GM19193 (cell line): ENCODE results near the gene NFASC.

Source experiments
- POLR2A ChIP-seq: IDR thresholded peaks from 4 replicates; pipeline ENCODE4 v1.6.1; 2011; ENCODE audit not compliant: insufficient read depth, insufficient read length; ENCODE audit errors: extremely low read depth

NFASC gene

DNA sequence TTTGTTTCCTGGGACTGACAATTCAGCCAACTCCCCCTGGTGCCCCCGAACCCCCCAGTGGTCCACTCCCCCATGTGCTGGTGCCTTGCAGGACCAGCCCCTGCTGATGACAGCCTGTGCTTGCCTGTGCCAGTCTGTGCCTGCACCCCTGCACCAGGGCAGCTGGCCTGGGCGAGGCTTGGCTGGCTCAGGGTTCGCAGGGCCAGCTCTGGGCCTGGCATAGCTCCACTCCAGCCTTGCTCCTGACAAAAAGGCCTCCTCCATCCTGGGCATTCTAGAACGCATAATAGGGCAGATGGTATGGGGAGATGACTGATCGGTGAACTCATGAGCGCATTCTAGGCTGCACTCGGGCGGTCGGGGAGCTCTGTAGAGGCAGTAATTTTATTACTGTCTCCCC, 177.7 kb downstream of the NFASC start:
- TF ChIP-seq POLR2A: no peak

DNA sequence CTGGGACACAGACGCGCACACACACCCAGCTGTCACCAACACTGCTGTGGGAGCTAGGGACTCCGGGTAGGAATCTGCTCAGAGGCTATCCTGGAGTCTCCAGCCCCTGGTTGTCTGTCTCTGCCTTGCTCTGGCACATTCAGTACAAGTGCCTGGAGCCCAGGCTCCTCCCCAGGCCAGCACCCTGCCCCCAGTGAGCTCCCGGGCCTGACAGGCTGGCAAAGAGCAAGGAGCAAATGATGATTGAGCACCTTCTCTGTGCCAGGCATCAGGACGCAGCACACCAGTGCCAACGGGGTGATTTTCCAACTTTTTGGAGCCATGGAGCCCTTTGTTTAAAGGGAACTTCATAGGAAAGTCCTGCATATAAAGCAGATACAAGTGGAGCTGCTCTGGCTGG, 178.8 kb downstream of the NFASC start:
- no peak for TF ChIP-seq POLR2A

DNA sequence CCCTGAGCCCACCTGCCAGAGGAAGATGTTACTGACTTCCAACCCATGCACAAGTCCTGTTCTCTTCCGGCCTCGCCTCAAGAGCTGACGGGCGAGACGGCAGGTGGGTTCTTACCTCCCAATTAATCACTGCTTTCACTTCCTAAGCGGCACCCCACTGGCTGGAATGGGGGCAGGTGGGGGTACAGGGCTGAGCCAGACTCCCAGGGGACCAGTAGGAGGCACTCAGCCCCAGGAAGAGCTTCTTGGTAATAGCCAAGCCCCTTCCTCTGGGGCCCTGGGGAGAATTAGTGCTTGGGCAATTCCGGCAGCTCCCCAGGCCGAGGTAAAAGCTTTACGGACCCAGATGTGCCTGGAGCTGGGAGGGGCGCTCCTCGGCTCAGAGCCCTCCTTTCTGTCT, 182.0 kb downstream of the NFASC start:
- no peak for TF ChIP-seq POLR2A

DNA sequence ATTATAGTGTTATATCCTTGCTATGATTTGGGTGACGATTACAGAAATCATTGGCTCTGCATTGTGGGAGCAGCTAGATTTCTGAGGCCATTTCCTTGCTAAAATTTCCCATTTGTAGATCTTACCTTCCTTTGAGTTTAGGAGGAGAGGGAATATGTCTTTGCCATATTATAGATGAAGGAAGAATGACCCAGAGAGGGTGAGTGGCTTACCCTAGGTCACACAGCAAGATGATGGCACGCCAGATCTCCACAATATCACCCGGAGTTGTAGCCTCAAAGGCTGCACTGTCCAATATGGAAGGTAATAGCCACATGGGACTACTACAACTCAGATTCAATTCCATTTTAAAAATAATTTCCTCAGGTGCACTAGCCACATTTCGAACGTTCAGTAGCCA, 182.6 kb downstream of the NFASC start:
- no peak for TF ChIP-seq POLR2A

DNA sequence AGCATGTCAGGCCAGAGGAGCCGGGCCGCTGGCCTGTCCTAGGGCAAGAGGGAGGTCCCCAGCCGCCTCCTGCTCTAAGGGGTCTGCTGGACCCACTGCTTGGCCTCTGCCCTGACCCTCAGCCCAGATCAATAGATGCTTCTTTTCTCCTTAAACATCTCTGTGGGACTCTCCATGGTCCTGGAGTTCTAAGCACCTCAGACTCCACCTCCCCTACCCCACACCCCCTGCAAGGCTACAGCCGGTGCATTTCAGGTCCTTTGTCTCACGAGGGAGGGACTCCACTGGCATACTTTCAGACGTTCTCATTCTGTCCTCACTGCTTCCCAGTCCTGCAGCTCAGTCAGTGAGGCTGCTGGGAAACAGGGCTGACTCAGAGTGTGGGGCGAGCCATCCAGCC, 183.4 kb downstream of the NFASC start:
- no peak for TF ChIP-seq POLR2A

DNA sequence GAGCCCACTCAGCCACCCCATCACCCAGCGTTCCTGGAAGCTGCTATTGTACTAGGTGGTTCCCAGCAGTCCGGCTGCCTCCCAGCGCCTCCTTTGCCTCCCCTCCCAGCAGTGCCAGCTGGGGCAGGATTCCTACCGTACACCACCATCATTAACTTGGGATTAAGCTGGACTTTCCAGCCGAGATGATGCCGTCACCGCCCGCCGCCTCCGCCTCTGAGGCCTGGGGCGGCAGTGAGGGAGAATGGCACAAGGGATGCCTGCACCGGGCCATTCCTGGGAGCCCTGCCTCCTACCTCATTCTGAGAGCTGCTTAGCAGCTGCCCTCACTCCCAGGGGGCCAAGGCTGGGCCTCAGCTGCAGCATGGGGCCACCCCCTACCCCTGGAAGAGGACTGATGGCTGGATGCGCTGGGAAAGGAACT, 185.5 kb downstream of the NFASC start:
- no peak for TF ChIP-seq POLR2A

DNA sequence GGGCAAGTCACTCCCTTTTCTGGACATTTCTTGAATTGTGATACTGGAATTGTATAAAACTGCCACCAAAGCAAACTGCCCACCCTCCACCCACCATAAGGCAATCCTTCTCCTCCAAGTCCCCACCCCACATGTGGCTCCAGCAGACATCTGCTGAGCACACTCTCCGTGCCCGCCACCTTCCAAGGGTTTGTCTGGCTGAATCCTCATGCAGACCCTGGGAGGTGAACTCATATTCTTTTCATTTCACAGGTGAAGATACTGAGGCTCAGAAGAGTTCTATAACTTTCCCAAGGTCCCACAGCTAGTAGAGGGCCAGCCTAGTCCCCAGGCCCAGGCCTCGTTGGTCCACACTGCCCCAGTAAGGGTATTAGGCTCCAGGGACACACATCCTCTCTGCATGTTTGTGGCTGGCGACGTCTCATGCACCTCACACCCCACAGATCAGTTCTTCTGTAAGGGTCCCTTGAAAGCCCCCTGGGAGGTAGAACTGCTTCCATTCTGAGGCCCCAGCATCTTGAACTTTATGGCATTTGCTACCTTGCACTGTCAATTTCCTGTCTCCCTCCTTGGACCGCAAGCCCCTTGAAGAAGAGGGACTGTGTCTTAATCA, 186.4 kb downstream of the NFASC start:
- TF ChIP-seq POLR2A: no peak

DNA sequence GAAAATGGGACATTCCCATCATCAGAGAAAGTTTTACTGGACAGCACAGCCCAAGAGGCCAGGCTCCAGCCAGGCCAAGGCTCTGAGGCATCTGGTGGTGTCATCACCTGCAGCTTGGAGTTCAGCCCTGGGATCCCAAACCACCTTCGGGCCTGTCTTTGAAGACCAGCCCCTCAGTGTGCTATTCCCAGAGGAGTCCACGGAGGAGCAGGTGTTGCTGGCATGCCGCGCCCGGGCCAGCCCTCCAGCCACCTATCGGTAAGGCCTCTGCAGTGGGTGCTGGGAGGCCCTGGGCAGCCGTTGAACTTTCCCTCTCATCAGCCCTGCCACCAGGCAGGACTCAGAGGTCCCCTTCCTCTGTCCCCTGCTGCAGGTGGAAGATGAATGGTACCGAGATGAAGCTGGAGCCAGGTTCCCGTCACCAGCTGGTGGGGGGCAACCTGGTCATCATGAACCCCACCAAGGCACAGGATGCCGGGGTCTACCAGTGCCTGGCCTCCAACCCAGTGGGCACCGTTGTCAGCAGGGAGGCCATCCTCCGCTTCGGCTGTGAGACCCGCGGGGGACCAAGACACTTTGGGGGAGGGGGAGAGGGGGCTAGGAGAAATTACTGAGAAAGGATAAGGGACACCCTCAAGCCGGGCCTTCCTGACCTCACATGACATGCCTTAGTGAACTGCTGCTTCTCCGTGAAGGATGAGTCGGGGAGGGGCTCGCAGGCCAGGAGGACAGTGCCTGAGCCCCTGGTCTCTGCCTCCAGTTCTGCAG, 187.3 kb downstream of the NFASC start:
- TF ChIP-seq POLR2A: no peak

DNA sequence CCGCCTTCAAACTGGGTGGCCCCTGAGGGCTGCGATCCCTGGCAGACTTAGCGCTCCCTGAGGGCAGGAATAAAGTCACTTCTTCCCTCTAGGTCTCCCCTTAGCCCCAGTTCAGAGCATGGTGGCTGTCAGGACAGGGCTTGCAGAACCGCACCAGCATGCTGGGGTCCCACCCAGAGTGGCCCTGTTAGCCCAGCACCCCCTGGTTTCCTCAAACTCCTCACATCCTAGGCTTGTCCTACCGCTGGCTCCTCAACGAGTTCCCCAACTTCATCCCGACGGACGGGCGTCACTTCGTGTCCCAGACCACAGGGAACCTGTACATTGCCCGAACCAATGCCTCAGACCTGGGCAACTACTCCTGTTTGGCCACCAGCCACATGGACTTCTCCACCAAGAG, 188.2 kb downstream of the NFASC start:
- no peak for TF ChIP-seq POLR2A

DNA sequence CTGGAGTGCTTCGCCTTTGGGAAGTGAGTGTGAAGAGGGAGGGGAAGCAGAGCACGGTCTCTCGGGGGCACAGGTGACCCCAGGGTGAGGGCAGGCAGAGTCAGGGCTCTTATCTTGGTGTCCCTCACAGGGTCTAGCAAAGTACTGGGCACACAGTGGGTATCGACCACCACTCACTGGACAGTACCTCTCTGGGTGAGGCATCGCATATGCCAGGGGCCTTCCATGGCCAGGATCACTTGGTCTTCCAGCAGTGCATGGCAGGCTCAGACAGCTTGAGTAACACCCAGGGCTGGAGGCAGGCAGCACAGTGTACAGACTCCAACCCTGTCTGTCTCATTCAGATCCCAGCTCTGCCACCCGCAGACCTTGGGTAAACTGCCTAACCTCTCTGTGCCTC, 189.0 kb downstream of the NFASC start:
- no peak for TF ChIP-seq POLR2A

DNA sequence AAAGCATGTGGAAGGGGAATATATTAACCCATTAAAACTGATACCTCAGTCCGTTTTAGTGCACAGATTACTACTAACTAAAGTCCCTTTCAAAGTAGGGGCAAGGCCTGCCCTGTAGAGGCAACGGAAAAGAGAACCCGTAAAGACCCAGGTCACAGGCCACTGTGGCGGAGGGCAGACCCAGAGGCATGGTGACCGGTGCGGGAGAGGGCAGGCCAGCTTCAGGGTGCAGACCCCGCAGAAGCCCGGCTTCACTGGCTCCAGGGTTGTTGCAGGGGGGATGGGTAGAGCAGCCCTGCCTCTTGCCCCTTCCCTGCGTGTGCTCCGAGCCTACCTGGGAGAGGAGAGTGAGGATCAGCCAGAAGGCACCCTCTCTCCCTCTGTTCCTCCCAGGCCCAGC, 190.1 kb downstream of the NFASC start:
- TF ChIP-seq POLR2A: no peak

DNA sequence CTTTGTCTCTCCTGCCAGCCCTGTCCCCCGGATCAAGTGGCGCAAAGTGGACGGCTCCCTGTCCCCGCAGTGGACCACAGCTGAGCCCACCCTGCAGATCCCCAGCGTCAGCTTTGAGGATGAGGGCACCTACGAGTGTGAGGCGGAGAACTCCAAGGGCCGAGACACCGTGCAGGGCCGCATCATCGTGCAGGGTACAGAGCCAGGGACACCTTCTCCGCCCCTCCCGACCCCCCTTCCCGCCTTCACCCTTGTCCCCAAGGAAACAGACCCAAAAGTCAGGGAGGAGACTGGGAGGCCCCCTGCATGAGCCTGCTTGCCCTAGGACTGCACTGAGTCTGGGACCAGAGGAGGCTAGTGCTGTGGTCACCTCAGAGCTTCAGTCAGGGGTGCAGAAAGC, 190.6 kb downstream of the NFASC start:
- no peak for TF ChIP-seq POLR2A

DNA sequence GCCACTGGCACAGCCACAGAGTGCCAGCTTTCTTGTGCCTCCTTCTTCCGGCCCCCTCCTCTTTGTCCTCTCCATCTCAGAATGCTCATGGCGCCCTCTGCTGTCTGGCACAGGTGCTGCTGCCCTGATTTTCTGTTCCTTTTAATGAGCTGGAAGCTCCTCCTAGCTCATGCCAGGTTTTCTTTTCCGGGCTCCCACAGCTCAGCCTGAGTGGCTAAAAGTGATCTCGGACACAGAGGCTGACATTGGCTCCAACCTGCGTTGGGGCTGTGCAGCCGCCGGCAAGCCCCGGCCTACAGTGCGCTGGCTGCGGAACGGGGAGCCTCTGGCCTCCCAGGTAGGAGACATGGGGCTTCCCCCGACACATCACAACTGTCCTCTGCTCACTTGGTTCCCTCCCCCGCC, 191.0 kb downstream of the NFASC start:
- TF ChIP-seq POLR2A: no peak

DNA sequence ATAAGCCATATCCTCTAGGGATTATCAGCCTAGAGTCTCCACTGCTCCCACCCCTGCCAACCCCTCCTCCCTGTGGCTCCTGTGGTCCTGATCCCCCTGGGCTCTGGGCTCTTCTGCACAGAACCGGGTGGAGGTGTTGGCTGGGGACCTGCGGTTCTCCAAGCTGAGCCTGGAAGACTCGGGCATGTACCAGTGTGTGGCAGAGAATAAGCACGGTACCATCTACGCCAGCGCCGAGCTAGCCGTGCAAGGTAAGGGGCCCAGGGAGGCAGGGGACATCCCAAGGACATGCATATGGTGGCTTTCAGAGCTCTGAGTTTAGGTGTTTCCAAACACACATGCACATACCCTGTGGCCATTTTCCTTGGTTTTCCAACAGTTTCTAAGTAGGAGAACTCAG, 191.7 kb downstream of the NFASC start:
- TF ChIP-seq POLR2A: no peak

DNA sequence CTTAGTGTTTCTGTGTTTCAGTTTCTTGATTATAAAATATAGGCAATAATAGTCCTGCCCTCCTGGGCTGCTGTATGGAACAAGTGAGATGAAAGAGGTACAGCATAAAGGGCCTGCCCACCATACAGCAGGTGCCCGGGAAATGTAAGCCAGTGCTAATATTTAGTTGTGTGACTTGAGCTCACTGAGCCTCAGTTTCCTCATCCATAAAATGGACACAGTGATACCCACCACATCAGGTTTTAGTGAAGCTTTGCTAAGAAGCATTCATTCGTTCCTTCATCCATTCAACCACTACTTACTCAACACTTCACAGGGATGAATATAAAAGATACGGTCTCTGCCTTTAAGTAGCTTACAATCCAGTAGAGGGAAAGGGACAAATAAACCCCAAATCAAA, 192.2 kb downstream of the NFASC start:
- TF ChIP-seq POLR2A: no peak

DNA sequence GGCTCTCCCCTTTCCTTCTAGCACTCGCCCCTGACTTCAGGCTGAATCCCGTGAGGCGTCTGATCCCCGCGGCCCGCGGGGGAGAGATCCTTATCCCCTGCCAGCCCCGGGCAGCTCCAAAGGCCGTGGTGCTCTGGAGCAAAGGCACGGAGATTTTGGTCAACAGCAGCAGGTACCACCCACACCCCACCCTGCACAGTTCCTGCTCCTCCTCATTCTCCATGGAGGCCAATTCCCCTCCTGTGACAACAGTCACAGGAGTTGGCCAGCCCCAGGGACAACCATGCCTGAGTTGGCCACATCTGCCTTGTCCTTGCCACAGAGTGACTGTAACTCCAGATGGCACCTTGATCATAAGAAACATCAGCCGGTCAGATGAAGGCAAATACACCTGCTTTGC, 193.6 kb downstream of the NFASC start:
- no peak for TF ChIP-seq POLR2A
